GM21367 (cell line): ENCODE measurements around the gene SINHCAF.
"Not testable (repeated sequence)": the region's sequence is repeated elsewhere in the genome, so short reads cannot be mapped to it uniquely, and the experiment has no call there.

ENCODE experiments used
- ATAC-seq: cut with Tn5 transposase; IDR thresholded peaks from one replicate; pipeline ENCODE4 v1.9.1; 2021; ENCODE audit not compliant: unreplicated experiment

SINHCAF gene

GRCh38 chr12:31325877-31326631 lies at the start of gene SINHCAF:
TSS of gene SINHCAF (minus strand) at chr12:31326150. CDS start at chr12:31298204, 27,946 bp downstream.
- ATAC-seq, result peak; percentile 45

- not testable (repeated sequence) for ATAC-seq
Measured at GRCh38 chr12:31375422-31375821, 49.5 kb upstream of the SINHCAF start.

- no peak for ATAC-seq
Measured at GRCh38 chr12:31371256-31371620, 45.3 kb upstream of the SINHCAF start.

GRCh38 chr12:31370531-31371255 lies 44.7 kb upstream of the SINHCAF start:
- ATAC-seq, result no peak

GRCh38 chr12:31369712-31370521 lies 44.0 kb upstream of the SINHCAF start:
- ATAC-seq, result no peak

- ATAC-seq, result no peak
Measured at GRCh38 chr12:31368666-31369361, 42.9 kb upstream of the SINHCAF start.

- ATAC-seq, result no peak
Measured at GRCh38 chr12:31366104-31366621, 40.2 kb upstream of the SINHCAF start.

GRCh38 chr12:31363831-31364230 lies 37.9 kb upstream of the SINHCAF start:
- no peak for ATAC-seq

GRCh38 chr12:31363416-31363809 lies 37.5 kb upstream of the SINHCAF start:
- no peak for ATAC-seq

GRCh38 chr12:31362759-31363415 lies 36.9 kb upstream of the SINHCAF start:
- ATAC-seq, result peak; percentile 70

GRCh38 chr12:31362115-31362758 lies 36.3 kb upstream of the SINHCAF start:
- ATAC-seq, result peak; percentile 33

GRCh38 chr12:31361730-31362114 lies 35.8 kb upstream of the SINHCAF start:
- ATAC-seq, result no peak

GRCh38 chr12:31355747-31356107 lies 29.8 kb upstream of the SINHCAF start:
- ATAC-seq, result no peak

- no peak for ATAC-seq
Measured at GRCh38 chr12:31353750-31354708, 28.1 kb upstream of the SINHCAF start.

- no peak for ATAC-seq
Measured at GRCh38 chr12:31346267-31346666, 20.3 kb upstream of the SINHCAF start.

- no peak for ATAC-seq
Measured at GRCh38 chr12:31343139-31343538, 17.2 kb upstream of the SINHCAF start.

- ATAC-seq, result no peak
Measured at GRCh38 chr12:31342286-31342685, 16.3 kb upstream of the SINHCAF start.

GRCh38 chr12:31339831-31340622 lies 14.1 kb upstream of the SINHCAF start:
- no peak for ATAC-seq
